Naive thymus-derived CD8-positive, alpha-beta T cell (primary cell): ENCODE results near the gene ADGRG6. TPM values are rescaled to one million over a fixed set of nuclear protein-coding genes. Genes with fewer than 3 reads are reported as not detected.

Experiments used
- ATAC-seq, 2 donors: fragments of 150-1000 bp; cut with Tn5 transposase in 1 of 2; sonication (Bioruptor Pico), chemical (Tn5 transposase) in 1 of 2; 1 replicate in 1 of 2; 2 replicates in 1 of 2; pipeline ENCODE4 v1.10.0; 2021; ENCODE audit warnings: mild to moderate bottlenecking in 2 of 2, moderate library complexity in 2 of 2
- POLR2A ChIA-PET: fragments of 350-600 bp; sonication (Branson Sonifier 250); formaldehyde crosslinking; loops from one replicate; lab custom pipeline; 2021; ENCODE audit warnings: antibody characterized with exemption; lab: Charles Lee
- DNase-seq, 10 donors: peaks; one replicate each; pipeline versions ENCODE4 v3.0.0 to v3.0.0-alpha.2; 2020 to 2022
- H3K27ac Mint-ChIP-seq, 10 donors: one replicate each; pipeline ENCODE4 v1.8.0; 2020 to 2022; ENCODE audit warnings: mild to moderate bottlenecking in 10 of 10, mixed read lengths in 10 of 10, moderate library complexity in 4 of 10, inconsistent platforms in 1 of 10
- H3K27me3 Mint-ChIP-seq, 5 donors: one replicate each; pipeline ENCODE4 v1.8.0; 2021 to 2022; ENCODE audit warnings: mixed read lengths in 5 of 5
- H3K36me3 Mint-ChIP-seq, 3 donors: one replicate each; pipeline ENCODE4 v1.8.0; 2020 to 2022; ENCODE audit warnings: mixed read lengths in 3 of 3, mild to moderate bottlenecking in 2 of 3, inconsistent platforms in 1 of 3
- H3K4me1 Mint-ChIP-seq, 4 donors: one replicate each; pipeline ENCODE4 v1.8.0; 2021 to 2022; ENCODE audit warnings: mixed read lengths in 4 of 4
- H3K4me3 Mint-ChIP-seq, 10 donors: one replicate each; pipeline ENCODE4 v1.8.0; 2020 to 2022; ENCODE audit warnings: mild to moderate bottlenecking in 10 of 10, mixed read lengths in 10 of 10, moderate library complexity in 6 of 10, inconsistent platforms in 1 of 10
- H3K9me3 Mint-ChIP-seq, 9 donors: one replicate each; pipeline ENCODE4 v1.8.0; 2020 to 2022; ENCODE audit warnings: mixed read lengths in 9 of 9, mild to moderate bottlenecking in 3 of 9, inconsistent platforms in 1 of 9, moderate library complexity in 1 of 9
- polyA plus RNA-seq, 3 donors: library from polyadenylated mRNA; unstranded; fragments of 300-500 nt; fragmentation: Illumina TruSeq; gene quantifications; one replicate each; pipeline ENCODE4 v1.2.3, GENCODE V29; 2021
- total RNA-seq, 8 experiments: library from RNA in 2 of 8; stranded (reverse) in 2 of 8; gene quantifications; one replicate each; pipeline ENCODE4 v1.2.3 and lab custom pipeline; 2021 to 2026

ADGRG6 gene
- total and polyA plus RNA-seq, 5 experiments from 2014 or later = 0.73 to 2.5 (median 2.0) TPM; not detected in 1

DNA sequence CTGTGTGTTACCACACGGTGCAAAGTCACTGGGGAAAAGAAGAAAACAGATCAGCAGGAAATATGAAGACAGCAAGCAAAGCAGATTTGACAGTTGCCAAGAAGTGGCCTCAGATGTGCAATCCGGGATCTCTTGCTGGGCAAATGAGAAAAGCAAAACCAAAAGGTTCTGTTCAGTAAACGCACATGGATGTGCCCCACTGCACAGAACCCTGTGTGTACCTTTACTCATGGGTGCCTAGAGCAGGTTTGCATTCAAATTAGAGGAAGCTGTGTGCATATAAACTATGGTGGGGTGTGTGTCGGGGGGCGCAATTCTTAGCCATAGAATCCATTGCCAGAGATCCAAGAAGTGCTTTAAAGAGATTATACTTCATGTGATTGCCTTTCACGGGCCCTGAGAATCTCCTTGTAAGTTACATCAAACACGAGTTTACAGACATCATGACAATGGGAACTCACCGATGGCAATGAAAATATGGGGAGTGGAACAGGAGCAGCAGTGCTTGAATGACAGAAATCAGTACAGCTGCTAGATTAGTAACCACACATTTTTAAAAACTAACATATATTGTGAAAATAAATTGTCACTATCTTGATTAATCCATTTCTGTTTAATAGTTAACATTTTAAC lies 154.3 kb downstream of the ADGRG6 start:
- ATAC-seq (no peak), DNase-seq (no peak)
- Mint-ChIP-seq H3K36me3 (peaks cover 0 to under 1% (median 0%) of the 10 kb centered on the region in 3 donors), H3K9me3 (peaks cover 0 to 4% (median 0%) of the 10 kb centered on the region in 9 donors), H3K27me3 (peaks cover 0 to 2% (median 0%) of the 10 kb centered on the region in 5 donors), H3K4me1 (no peaks in the 10 kb centered on the region), H3K27ac (no peak overlapping the region), H3K4me3 (no peak overlapping the region)
- POLR2A ChIA-PET = no interaction called here

DNA sequence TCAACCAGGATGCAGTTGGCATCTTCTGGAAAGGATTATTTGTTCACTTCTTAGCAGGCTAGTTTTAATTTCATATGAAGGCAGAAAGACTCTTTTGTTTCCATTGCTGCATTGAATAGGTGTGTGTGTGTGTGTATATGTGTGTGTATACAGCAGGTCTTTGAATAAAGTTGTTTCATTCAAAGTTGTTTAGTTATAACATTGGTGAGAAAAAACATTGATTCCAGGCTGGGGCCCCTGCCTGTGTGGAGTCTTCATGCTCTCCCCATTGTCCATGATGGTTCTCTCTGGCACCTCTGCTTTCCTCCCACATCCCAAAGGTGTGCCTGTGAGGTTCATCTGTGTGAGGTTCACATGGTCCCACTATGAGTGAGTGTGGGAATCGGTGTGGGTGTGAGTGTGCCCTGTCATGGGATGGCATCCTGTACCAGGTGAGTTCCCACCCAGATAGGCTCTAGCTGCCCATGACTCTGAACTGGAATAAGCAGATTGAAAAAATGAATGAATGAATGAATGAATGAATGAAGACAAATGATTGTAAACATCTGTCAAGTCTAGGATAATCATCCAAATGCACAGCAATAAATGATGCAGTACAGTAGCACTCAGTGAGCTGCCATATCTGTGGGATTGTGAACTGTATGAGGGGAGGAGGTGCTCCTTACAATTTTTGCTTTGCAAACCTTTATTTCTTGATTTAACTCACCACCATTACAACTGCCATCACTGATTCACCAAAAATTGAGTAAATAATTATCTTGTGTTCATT lies 156.0 kb downstream of the ADGRG6 start:
- peaks cover 0 to 13% (median 7%) of the 10 kb centered on the region in 9 donors for H3K9me3 Mint-ChIP-seq
- H3K36me3 Mint-ChIP-seq = peaks cover 0 to 10% (median 6%) of the 10 kb centered on the region in 3 donors
- H3K4me1 Mint-ChIP-seq = no peaks in the 10 kb centered on the region
- ATAC-seq (no peak), DNase-seq (no peak)
- H3K27ac Mint-ChIP-seq = no peak overlapping the region
- H3K4me3 Mint-ChIP-seq = no peak overlapping the region
- H3K27me3 Mint-ChIP-seq = peaks cover 0 to 8% (median 0%) of the 10 kb centered on the region in 5 donors
- POLR2A ChIA-PET = no interaction called here

GRCh38 chr6:142458836-142459235 lies 157.0 kb downstream of the ADGRG6 start:
- DNase-seq (no peak), ATAC-seq (no peak)
- no peak overlapping the region for H3K4me3 Mint-ChIP-seq
- POLR2A ChIA-PET = no interaction called here
- peaks cover 0 to 20% (median 11%) of the 10 kb centered on the region in 9 donors for H3K9me3 Mint-ChIP-seq
- peaks cover 0 to 16% (median 10%) of the 10 kb centered on the region in 3 donors for H3K36me3 Mint-ChIP-seq
- H3K27ac Mint-ChIP-seq = no peak overlapping the region
- H3K27me3 Mint-ChIP-seq = peaks cover 0 to 8% (median 4%) of the 10 kb centered on the region in 5 donors
- no peaks in the 10 kb centered on the region for H3K4me1 Mint-ChIP-seq

DNA sequence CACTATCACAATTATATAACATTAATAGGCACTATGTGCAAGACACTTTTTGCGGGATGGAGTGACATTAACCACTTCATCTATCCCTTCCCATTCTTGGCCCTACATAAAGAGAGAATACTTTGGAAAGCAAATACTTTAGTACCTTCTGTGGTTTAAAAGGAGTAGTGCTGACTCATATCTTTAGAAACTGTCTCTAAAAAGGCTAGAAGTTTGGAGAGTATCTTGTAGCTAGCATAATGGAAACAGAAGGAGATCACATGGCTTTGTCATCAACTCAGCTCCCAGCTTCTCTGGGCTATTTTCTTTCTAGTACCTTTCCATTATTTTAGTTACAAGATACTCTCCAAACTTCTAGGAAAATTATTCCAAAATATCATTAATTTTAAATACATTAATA lies 157.5 kb downstream of the ADGRG6 start:
- Mint-ChIP-seq H3K4me3 (no peak overlapping the region), H3K27me3 (peaks cover 0 to 8% (median 4%) of the 10 kb centered on the region in 5 donors), H3K36me3 (peaks cover 0 to 17% (median 10%) of the 10 kb centered on the region in 3 donors), H3K4me1 (no peaks in the 10 kb centered on the region), H3K9me3 (peaks cover 0 to 20% (median 11%) of the 10 kb centered on the region in 9 donors), H3K27ac (no peak overlapping the region)
- no peak for ATAC-seq
- POLR2A ChIA-PET = no interaction called here
- DNase-seq = no peak

- Mint-ChIP-seq H3K27ac (no peak overlapping the region), H3K4me3 (no peak overlapping the region), H3K4me1 (no peaks in the 10 kb centered on the region), H3K9me3 (peaks cover 0 to 20% (median 11%) of the 10 kb centered on the region in 9 donors), H3K36me3 (peaks cover 0 to 17% (median 10%) of the 10 kb centered on the region in 3 donors), H3K27me3 (peaks cover 0 to 8% (median 5%) of the 10 kb centered on the region in 5 donors)
- POLR2A ChIA-PET = no interaction called here
- ATAC-seq (no peak), DNase-seq (no peak)
Observed at GRCh38 chr6:142462260-142462659, 160.5 kb downstream of the ADGRG6 start.

GRCh38 chr6:142463988-142464387 lies 162.2 kb downstream of the ADGRG6 start:
- Mint-ChIP-seq H3K4me1 (no peaks in the 10 kb centered on the region), H3K27me3 (peaks cover 0 to 8% (median 5%) of the 10 kb centered on the region in 5 donors), H3K27ac (no peak overlapping the region), H3K9me3 (peaks cover 0 to 27% (median 11%) of the 10 kb centered on the region in 9 donors), H3K36me3 (peaks cover 0 to 24% (median 13%) of the 10 kb centered on the region in 3 donors), H3K4me3 (no peak overlapping the region)
- POLR2A ChIA-PET = no interaction called here
- ATAC-seq (no peak), DNase-seq (no peak)

- POLR2A ChIA-PET = no interaction called here
- peaks cover 0 to 10% (median 1%) of the 10 kb centered on the region in 9 donors for H3K9me3 Mint-ChIP-seq
- ATAC-seq = no peak
- H3K27me3 Mint-ChIP-seq = peaks cover 0 to 2% (median 0%) of the 10 kb centered on the region in 5 donors
- no peak overlapping the region for H3K27ac Mint-ChIP-seq
- no peaks in the 10 kb centered on the region for H3K4me1 Mint-ChIP-seq
- no peak overlapping the region for H3K4me3 Mint-ChIP-seq
- no peak for DNase-seq
- peaks cover 0 to 9% (median 3%) of the 10 kb centered on the region in 3 donors for H3K36me3 Mint-ChIP-seq
Observed at GRCh38 chr6:142469220-142469619, 167.4 kb downstream of the ADGRG6 start.

DNA sequence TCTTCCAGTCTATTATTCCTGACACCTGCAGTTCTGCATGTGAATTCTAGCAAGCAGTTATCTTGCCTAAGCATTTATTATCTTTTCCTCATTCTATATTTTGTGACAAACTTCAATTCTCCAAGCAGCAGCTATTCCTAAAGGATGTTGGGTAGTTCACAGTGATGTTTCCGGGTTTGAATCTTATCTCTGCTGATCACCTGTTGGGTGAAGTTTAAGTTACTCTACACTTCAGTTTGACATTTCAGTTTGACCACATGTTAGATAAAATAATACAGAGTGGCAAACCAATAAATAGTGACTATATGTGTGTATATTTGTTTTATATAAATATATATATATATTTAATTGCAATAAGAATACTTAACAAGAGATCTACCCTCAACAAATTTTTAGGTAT lies 168.6 kb downstream of the ADGRG6 start:
- Mint-ChIP-seq H3K27me3 (peaks cover 0 to 2% (median 0%) of the 10 kb centered on the region in 5 donors), H3K4me1 (peaks cover 0 to 7% (median 5%) of the 10 kb centered on the region in 4 donors), H3K4me3 (no peak overlapping the region), H3K36me3 (peaks cover 0 to 9% (median 3%) of the 10 kb centered on the region in 3 donors), H3K9me3 (peaks cover 0 to 10% (median 1%) of the 10 kb centered on the region in 9 donors), H3K27ac (no peak overlapping the region)
- DNase-seq (no peak), ATAC-seq (no peak)
- POLR2A ChIA-PET = no interaction called here

GRCh38 chr6:142474531-142475289 lies 172.9 kb downstream of the ADGRG6 start:
- peaks cover 0 to 7% (median 5%) of the 10 kb centered on the region in 4 donors for H3K4me1 Mint-ChIP-seq
- peak overlapping the region in 4 of 10 donors; percentile 16 to 81 (median 40) for H3K27ac Mint-ChIP-seq
- H3K4me3 Mint-ChIP-seq = no peak overlapping the region
- POLR2A ChIA-PET = interaction anchor here (1.1 kb wide), 1 partner anchor 975 kb away, joined by 5 read pairs; the partner anchor contains the start of genes ADAT2 and PEX3
- ATAC-seq (peak; percentile 36 to 56), DNase-seq (peak in 5 of 10 donors; percentile 5 to 52 (median 47))
- peaks cover 0 to 3% (median 0%) of the 10 kb centered on the region in 9 donors for H3K9me3 Mint-ChIP-seq
- no peaks in the 10 kb centered on the region for H3K36me3 Mint-ChIP-seq
- H3K27me3 Mint-ChIP-seq = no peaks in the 10 kb centered on the region

DNA sequence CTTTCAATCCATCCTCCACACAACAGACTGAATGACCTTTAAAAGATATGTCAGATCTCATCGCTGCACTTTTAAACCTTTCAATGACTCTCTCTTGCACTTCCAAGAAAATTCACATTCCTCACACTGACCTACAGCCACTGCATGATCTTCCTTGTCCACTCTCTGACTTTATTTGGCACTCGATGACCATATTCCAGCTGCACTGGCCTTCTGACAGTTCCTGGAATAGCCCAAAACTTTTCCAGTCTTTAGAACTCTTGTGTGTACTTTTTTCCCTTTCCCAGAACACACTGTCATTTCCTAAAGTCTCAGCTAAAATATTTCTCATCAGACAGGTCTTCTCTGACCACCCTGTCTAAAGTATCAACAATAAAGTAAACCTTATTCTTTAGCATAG lies 174.6 kb downstream of the ADGRG6 start:
- H3K9me3 Mint-ChIP-seq = peaks cover 0 to 3% (median 0%) of the 10 kb centered on the region in 9 donors
- ATAC-seq (no peak), DNase-seq (no peak)
- peaks cover 0 to 7% (median 5%) of the 10 kb centered on the region in 4 donors for H3K4me1 Mint-ChIP-seq
- H3K27me3 Mint-ChIP-seq = peaks cover 0 to under 1% (median 0%) of the 10 kb centered on the region in 5 donors
- POLR2A ChIA-PET = no interaction called here
- H3K36me3 Mint-ChIP-seq = no peaks in the 10 kb centered on the region
- no peak overlapping the region for H3K27ac Mint-ChIP-seq
- H3K4me3 Mint-ChIP-seq = no peak overlapping the region

DNA sequence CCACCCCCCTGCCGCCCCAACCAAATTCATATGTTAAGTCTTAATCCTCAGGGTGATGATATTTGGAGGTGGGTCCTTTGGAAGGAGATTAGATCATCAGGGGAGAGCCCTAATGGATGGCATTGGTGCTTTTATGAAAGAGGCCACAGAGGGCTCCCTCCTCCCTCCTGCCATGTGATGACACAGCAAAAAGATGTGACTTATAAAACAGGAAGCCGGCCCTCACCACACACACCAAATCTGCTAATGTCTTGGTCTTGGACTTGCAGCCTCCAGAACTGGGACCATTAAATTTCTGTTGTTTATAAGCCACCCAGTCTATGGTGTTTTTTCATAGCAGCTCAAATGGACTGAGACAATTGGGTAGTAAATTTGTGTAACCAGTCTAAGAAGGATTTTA lies 176.3 kb downstream of the ADGRG6 start:
- H3K4me1 Mint-ChIP-seq = peaks cover 0 to 7% (median 5%) of the 10 kb centered on the region in 4 donors
- ATAC-seq = no peak
- no peak overlapping the region for H3K4me3 Mint-ChIP-seq
- no peak for DNase-seq
- no peaks in the 10 kb centered on the region for H3K36me3 Mint-ChIP-seq
- H3K9me3 Mint-ChIP-seq = peaks cover 0 to 3% (median 0%) of the 10 kb centered on the region in 9 donors
- POLR2A ChIA-PET = no interaction called here
- no peak overlapping the region for H3K27ac Mint-ChIP-seq
- H3K27me3 Mint-ChIP-seq = peaks cover 0 to 5% (median 0%) of the 10 kb centered on the region in 5 donors

- Mint-ChIP-seq H3K4me3 (no peak overlapping the region), H3K36me3 (peaks cover 0 to 6% (median 0%) of the 10 kb centered on the region in 3 donors), H3K4me1 (no peaks in the 10 kb centered on the region), H3K27ac (no peak overlapping the region), H3K27me3 (peaks cover 0 to 5% (median 3%) of the 10 kb centered on the region in 5 donors), H3K9me3 (peaks cover 0 to 14% (median 2%) of the 10 kb centered on the region in 9 donors)
- ATAC-seq (no peak), DNase-seq (no peak)
- POLR2A ChIA-PET = no interaction called here
Observed at GRCh38 chr6:142481466-142481865, 179.7 kb downstream of the ADGRG6 start.
